ENCODE results near the gene HSF2.
A peak's percentile ranks its signal among the peaks of the same experiment; 100 is the strongest.

The HSF2 gene

DNA sequence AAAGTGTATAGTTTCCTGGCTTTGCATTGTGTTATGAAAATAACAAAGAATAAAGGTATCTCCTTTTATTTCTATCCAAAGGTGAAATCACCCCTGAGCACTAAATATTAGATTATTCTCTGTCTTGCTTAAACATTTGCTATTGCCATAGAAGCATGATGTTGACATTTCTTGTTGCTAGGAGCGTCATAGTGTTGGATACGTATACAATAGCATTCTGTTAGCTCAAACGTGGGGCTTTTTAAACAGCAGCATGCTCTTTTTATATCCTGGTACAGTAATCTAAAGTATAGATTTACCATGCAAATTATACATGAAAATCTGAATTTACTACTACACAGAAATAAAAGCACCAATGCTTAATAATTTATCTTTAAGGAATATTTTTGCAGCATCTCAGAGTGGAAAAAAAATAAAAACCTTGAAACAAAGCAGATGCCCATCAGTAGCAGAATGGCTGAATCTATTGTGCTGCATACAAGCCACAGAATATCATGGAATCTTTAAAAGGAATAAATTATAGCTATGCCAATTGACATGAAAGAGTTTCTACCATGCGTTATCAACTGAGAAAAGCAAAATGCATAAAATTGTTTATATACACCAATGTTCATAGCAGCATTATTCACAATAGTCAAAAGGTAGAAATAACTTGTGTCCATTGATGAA lies 9.6 kb upstream of the HSF2 start:
- no peaks in the 10 kb centered on the region for H3K9me3 Mint-ChIP-seq
- no peak for ATAC-seq
- H3K27ac Mint-ChIP-seq: no peak overlapping the region
- peaks cover 14% of the 10 kb centered on the region for H3K27me3 Mint-ChIP-seq
- H3K4me1 Mint-ChIP-seq: no peaks in the 10 kb centered on the region
- no peak overlapping the region for H3K4me3 Mint-ChIP-seq
- no peaks in the 10 kb centered on the region for H3K36me3 Mint-ChIP-seq

DNA sequence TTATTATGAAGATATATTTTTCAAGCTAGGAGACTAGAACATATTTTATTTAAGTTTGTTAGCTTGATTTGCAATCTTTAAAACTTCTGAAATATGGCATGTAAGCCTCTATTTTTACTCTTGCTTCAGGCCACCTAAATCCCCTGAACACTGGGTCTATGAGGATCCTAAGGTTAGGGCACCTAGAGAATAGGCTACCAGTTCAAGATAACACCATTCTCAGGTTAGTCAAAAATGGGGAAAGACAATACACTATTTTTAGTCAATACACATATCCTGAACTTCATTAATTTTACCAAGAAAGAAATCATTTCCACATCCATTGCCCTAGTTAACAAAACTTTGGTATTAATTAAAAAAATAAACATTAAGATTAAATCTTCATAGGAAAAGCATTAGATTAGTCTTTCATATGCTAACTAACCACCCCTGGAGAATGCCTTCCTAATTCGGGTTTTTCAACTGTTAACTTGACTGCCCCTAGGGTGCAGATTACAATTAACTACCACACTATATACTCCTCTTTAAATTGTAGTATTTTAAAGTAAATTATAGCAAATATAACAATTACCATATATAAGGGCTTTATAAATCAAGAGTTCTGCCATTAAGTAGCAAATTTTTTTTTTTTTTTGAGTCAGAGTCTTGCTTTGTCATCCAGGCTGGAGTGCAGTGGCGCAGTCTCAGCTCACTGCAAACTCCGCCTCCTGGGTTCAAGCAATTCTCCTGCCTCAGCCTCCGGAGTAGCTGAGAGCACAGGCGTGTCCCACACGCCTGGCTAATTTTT lies 6.7 kb upstream of the HSF2 start:
- Mint-ChIP-seq H3K9me3 (no peaks in the 10 kb centered on the region), H3K4me3 (no peak overlapping the region), H3K27ac (no peak overlapping the region), H3K4me1 (no peaks in the 10 kb centered on the region), H3K27me3 (peaks cover 2% of the 10 kb centered on the region), H3K36me3 (no peaks in the 10 kb centered on the region)
- ATAC-seq: no peak

GRCh38 chr6:122393351-122393896 lies 6.0 kb upstream of the HSF2 start:
- no peak for ATAC-seq
- Mint-ChIP-seq H3K27me3 (no peaks in the 10 kb centered on the region), H3K4me3 (no peak overlapping the region), H3K27ac (no peak overlapping the region), H3K36me3 (no peaks in the 10 kb centered on the region), H3K9me3 (no peaks in the 10 kb centered on the region), H3K4me1 (no peaks in the 10 kb centered on the region)

DNA sequence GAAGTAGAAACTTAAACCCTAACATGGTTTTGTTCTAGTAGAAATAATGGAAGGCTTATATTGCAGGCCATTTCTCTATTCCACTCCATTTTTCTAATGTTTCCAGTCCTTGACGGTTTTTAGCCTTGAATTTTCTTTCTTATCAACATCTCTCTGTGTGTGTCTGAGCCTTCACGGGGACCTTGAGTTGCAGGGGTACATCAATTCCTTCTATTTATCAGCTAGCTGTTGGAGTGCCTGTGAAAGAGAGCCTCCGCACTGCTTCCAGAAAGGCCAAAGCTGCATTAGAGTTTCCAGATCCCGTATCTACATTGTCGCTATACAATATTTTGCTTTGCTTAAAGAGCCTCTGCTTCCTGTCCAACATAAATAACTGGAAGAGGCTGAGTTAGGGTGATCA lies 5.4 kb upstream of the HSF2 start:
- no peak overlapping the region for H3K27ac Mint-ChIP-seq
- no peaks in the 10 kb centered on the region for H3K27me3 Mint-ChIP-seq
- no peaks in the 10 kb centered on the region for H3K4me1 Mint-ChIP-seq
- H3K9me3 Mint-ChIP-seq: no peaks in the 10 kb centered on the region
- H3K36me3 Mint-ChIP-seq: no peaks in the 10 kb centered on the region
- no peak for ATAC-seq
- no peak overlapping the region for H3K4me3 Mint-ChIP-seq

- peaks cover 4% of the 10 kb centered on the region for H3K36me3 Mint-ChIP-seq
- H3K27me3 Mint-ChIP-seq: no peaks in the 10 kb centered on the region
- peaks cover 23% of the 10 kb centered on the region for H3K4me1 Mint-ChIP-seq
- peak overlapping the region; percentile 94 for H3K27ac Mint-ChIP-seq
- H3K4me3 Mint-ChIP-seq: peak overlapping the region; percentile 99
- H3K9me3 Mint-ChIP-seq: no peaks in the 10 kb centered on the region
- no peak for ATAC-seq
Measured at GRCh38 chr6:122399055-122399347, 451 bp upstream of the HSF2 start.

GRCh38 chr6:122400121-122400450 lies 634 bp downstream of the HSF2 start:
- ATAC-seq: no peak

DNA sequence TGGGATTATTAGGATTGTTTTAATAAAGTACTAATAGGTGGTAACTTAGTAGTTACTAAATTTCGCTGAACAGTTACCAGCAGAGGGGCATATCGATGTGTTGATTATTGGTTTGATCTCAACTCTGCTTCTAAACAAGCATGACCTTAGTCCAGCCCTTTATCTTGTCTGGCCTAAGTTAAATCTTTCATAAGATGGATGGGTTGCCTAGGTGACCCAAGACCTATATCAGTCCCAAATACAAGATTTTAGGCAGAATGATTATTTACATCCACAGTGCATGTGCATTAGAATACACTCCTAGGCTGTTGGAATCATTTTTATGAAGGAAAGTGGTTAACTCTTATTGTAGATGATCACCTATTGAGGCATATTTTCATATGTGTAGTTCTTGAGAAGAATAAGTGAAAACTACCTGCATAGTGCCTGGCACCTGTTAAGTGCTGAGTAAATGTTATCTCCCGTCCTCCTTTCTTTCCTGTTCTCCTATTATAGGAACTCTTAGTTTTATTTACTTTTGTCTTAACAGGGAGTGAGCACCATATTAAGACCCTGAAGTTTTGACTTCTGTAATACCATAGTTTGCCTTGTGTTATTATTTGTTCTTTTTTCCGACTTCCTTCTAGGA lies 1.1 kb downstream of the HSF2 start:
- no peak for ATAC-seq
- H3K4me3 Mint-ChIP-seq: peak overlapping the region; percentile 99
- peaks cover 33% of the 10 kb centered on the region for H3K4me1 Mint-ChIP-seq
- peaks cover 6% of the 10 kb centered on the region for H3K36me3 Mint-ChIP-seq
- no peaks in the 10 kb centered on the region for H3K9me3 Mint-ChIP-seq
- H3K27ac Mint-ChIP-seq: peak overlapping the region; percentile 94
- H3K27me3 Mint-ChIP-seq: no peaks in the 10 kb centered on the region

More at GRCh38 chr6:122400121-122400450, 634 bp downstream of the HSF2 start:
- Mint-ChIP-seq H3K9me3 (no peaks in the 10 kb centered on the region), H3K27ac (peak overlapping the region; percentile 94), H3K4me3 (peak overlapping the region; percentile 99), H3K27me3 (no peaks in the 10 kb centered on the region), H3K4me1 (peaks cover 33% of the 10 kb centered on the region), H3K36me3 (peaks cover 6% of the 10 kb centered on the region)

GRCh38 chr6:122401104-122401503 lies 1.7 kb downstream of the HSF2 start:
- ATAC-seq: no peak
- no peaks in the 10 kb centered on the region for H3K9me3 Mint-ChIP-seq
- peak overlapping the region; percentile 15 for H3K27ac Mint-ChIP-seq
- H3K36me3 Mint-ChIP-seq: peaks cover 9% of the 10 kb centered on the region
- H3K4me1 Mint-ChIP-seq: peaks cover 37% of the 10 kb centered on the region
- H3K4me3 Mint-ChIP-seq: peak overlapping the region; percentile 99
- no peaks in the 10 kb centered on the region for H3K27me3 Mint-ChIP-seq

DNA sequence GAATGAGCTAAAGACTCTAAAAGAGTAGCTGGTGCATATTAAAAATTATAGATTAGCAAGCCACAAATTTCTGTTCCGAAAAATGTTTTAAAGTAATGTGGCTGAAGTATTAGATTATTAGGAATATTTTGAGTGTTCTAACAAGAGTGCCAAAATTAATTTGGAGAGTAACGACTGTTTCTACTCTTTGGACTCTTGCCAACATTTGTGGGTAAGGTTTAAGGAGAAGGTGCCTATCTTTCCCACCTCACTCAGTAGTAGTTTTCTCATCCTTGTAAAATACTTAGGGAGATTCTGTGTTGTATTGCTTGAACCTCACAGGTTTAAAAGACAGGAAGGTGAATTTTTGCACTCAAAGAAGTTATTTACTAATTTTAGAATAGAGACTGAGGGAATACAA lies 5.0 kb downstream of the HSF2 start:
- no peak overlapping the region for H3K4me3 Mint-ChIP-seq
- H3K27ac Mint-ChIP-seq: no peak overlapping the region
- peaks cover 65% of the 10 kb centered on the region for H3K4me1 Mint-ChIP-seq
- no peaks in the 10 kb centered on the region for H3K9me3 Mint-ChIP-seq
- H3K27me3 Mint-ChIP-seq: no peaks in the 10 kb centered on the region
- peaks cover 19% of the 10 kb centered on the region for H3K36me3 Mint-ChIP-seq
- no peak for ATAC-seq

GRCh38 chr6:122405417-122405816 lies 6.0 kb downstream of the HSF2 start:
- Mint-ChIP-seq H3K27ac (no peak overlapping the region), H3K4me1 (peaks cover 68% of the 10 kb centered on the region)
- no peak for ATAC-seq

GRCh38 chr6:122406187-122406586 lies 6.7 kb downstream of the HSF2 start:
- no peak overlapping the region for H3K27ac Mint-ChIP-seq
- peaks cover 63% of the 10 kb centered on the region for H3K4me1 Mint-ChIP-seq
- H3K4me3 Mint-ChIP-seq: no peak overlapping the region
- H3K9me3 Mint-ChIP-seq: no peaks in the 10 kb centered on the region
- peaks cover 21% of the 10 kb centered on the region for H3K36me3 Mint-ChIP-seq
- no peak for ATAC-seq
- H3K27me3 Mint-ChIP-seq: no peaks in the 10 kb centered on the region

More at GRCh38 chr6:122405417-122405816, 6.0 kb downstream of the HSF2 start:
- H3K9me3 Mint-ChIP-seq: no peaks in the 10 kb centered on the region
- peaks cover 19% of the 10 kb centered on the region for H3K36me3 Mint-ChIP-seq
- H3K4me3 Mint-ChIP-seq: no peak overlapping the region
- H3K27me3 Mint-ChIP-seq: no peaks in the 10 kb centered on the region

DNA sequence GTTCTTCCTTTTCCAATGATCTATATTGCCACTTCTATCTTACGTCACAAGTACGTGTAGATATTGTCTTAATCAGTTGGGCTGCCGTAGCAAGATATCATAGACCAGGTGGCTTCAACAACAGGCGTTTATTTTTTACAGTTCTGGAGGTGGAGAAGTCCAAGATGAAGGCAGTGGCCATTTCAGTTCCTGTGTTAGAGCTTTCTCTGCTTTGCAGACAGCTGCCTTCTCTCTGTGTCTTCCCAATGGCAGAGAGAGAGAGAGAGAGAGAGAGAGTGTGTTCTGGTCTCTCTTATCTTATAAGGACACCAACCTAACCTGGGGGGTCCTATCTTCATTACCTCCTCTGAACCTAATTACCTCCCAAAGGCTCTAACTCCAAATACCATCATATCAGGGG lies 8.3 kb downstream of the HSF2 start:
- Mint-ChIP-seq H3K36me3 (peaks cover 32% of the 10 kb centered on the region), H3K9me3 (no peaks in the 10 kb centered on the region), H3K4me1 (peaks cover 60% of the 10 kb centered on the region), H3K27ac (no peak overlapping the region), H3K4me3 (no peak overlapping the region), H3K27me3 (no peaks in the 10 kb centered on the region)
- ATAC-seq: no peak

DNA sequence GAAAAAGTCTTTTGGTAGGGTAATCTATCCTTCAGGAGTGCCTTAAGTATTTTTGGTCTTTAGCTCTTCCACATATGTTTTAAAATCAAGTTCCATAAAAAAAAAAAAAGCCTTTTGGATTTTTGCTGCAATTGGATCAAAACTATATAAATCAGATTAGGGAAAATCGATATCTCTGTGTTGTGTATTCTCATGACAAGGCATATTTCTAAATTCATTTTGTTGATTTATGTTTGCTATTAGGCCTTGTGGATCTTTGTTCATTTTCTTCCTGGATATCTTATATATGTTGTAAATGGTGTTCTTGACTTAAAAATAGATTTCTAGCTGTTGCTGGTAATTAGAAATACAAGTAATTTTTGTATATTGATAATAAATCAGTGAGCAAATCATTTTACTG lies 8.8 kb downstream of the HSF2 start:
- H3K9me3 Mint-ChIP-seq: no peaks in the 10 kb centered on the region
- no peak for ATAC-seq

GRCh38 chr6:122408702-122409458 lies 9.4 kb downstream of the HSF2 start:
- Mint-ChIP-seq H3K27ac (no peak overlapping the region), H3K36me3 (peaks cover 35% of the 10 kb centered on the region), H3K4me3 (no peak overlapping the region), H3K27me3 (no peaks in the 10 kb centered on the region), H3K4me1 (peaks cover 57% of the 10 kb centered on the region), H3K9me3 (no peaks in the 10 kb centered on the region)
- no peak for ATAC-seq

More for the DNA sequence above, 8.8 kb downstream of the HSF2 start:
- H3K36me3 Mint-ChIP-seq: peaks cover 32% of the 10 kb centered on the region
- H3K27me3 Mint-ChIP-seq: no peaks in the 10 kb centered on the region
- no peak overlapping the region for H3K27ac Mint-ChIP-seq
- no peak overlapping the region for H3K4me3 Mint-ChIP-seq
- H3K4me1 Mint-ChIP-seq: peaks cover 60% of the 10 kb centered on the region

GRCh38 chr6:122412001-122412400 lies 12.5 kb downstream of the HSF2 start:
- Mint-ChIP-seq H3K27ac (no peak overlapping the region), H3K4me3 (no peak overlapping the region), H3K4me1 (peaks cover 33% of the 10 kb centered on the region), H3K27me3 (no peaks in the 10 kb centered on the region), H3K9me3 (no peaks in the 10 kb centered on the region), H3K36me3 (peaks cover 29% of the 10 kb centered on the region)
- no peak for ATAC-seq

All from stimulated activated memory B cell treated with anti-CD40 and anti-IgM and Interleukin-4, amounts not matched to agents 10 μg/mL and 1 μg/mL and 100 μg/mL, for 72 hours (primary cell).